ENCODE results near the gene TRIM25.

The TRIM25 gene

GRCh38 chr17:56885312-56885657 is 28.6 kb downstream of the TRIM25 start:
- in situ Hi-C loops (cut with HindIII; ENCODE audit: low sequenced_read_pairs), result no loop called here
- no peak overlapping the region for H3K4me3 ChIP-seq (ENCODE audit: low read depth, low read length)
- DNase-seq (ENCODE audit: low read depth, low spot score), result no peak
- no peak for TF ChIP-seq CTCF (IDR thresholded peaks at IDR 0.05; ENCODE audit: low read depth, low read length)

- no peak for DNase-seq (ENCODE audit: low read depth, low spot score)
- TF ChIP-seq CTCF (IDR thresholded peaks at IDR 0.05; ENCODE audit: low read depth, low read length), result no peak
- in situ Hi-C loops (cut with HindIII; ENCODE audit: low sequenced_read_pairs), result no loop called here
- no peak overlapping the region for H3K4me3 ChIP-seq (ENCODE audit: low read depth, low read length)
Measured at GRCh38 chr17:56884483-56885311, 29.2 kb downstream of the TRIM25 start.

- in situ Hi-C loops (cut with HindIII; ENCODE audit: low sequenced_read_pairs), result no loop called here
- no peak for TF ChIP-seq CTCF (IDR thresholded peaks at IDR 0.05; ENCODE audit: low read depth, low read length)
- H3K4me3 ChIP-seq (ENCODE audit: low read depth, low read length), result no peak overlapping the region
- no peak for DNase-seq (ENCODE audit: low read depth, low spot score)
Measured at GRCh38 chr17:56883616-56884015, 30.2 kb downstream of the TRIM25 start.

- DNase-seq (ENCODE audit: low read depth, low spot score), result no peak
- TF ChIP-seq CTCF (IDR thresholded peaks at IDR 0.05; ENCODE audit: low read depth, low read length), result no peak
- in situ Hi-C loops (cut with HindIII; ENCODE audit: low sequenced_read_pairs), result no loop called here
- no peak overlapping the region for H3K4me3 ChIP-seq (ENCODE audit: low read depth, low read length)
Measured at GRCh38 chr17:56881685-56882295, 32.1 kb downstream of the TRIM25 start.

GRCh38 chr17:56880571-56880970 is 33.3 kb downstream of the TRIM25 start:
- no peak for TF ChIP-seq CTCF (IDR thresholded peaks at IDR 0.05; ENCODE audit: low read depth, low read length)
- in situ Hi-C loops (cut with HindIII; ENCODE audit: low sequenced_read_pairs), result no loop called here
- no peak for DNase-seq (ENCODE audit: low read depth, low spot score)
- H3K4me3 ChIP-seq (ENCODE audit: low read depth, low read length), result no peak overlapping the region

- H3K4me3 ChIP-seq (ENCODE audit: low read depth, low read length), result no peak overlapping the region
- no peak for DNase-seq (ENCODE audit: low read depth, low spot score)
- in situ Hi-C loops (cut with HindIII; ENCODE audit: low sequenced_read_pairs), result no loop called here
- no peak for TF ChIP-seq CTCF (IDR thresholded peaks at IDR 0.05; ENCODE audit: low read depth, low read length)
Measured at GRCh38 chr17:56880133-56880532, 33.7 kb downstream of the TRIM25 start.
